Lung (tissue), 12 donors: ENCODE results near the gene MYH11. TPM values are rescaled to one million over a fixed set of nuclear protein-coding genes. Genes with fewer than 3 reads are reported as not detected.
"Not testable (repeated sequence)": the region's sequence is repeated elsewhere in the genome, so short reads cannot be mapped to it uniquely, and the experiment has no call there.

Source experiments
- ATAC-seq: fragments of 200-7000 bp; cut with Tn5 transposase; one replicate; pipeline ENCODE4 v1.9.1; 2020; ENCODE audit warnings: moderate number of reproducible peaks; ENCODE audit not compliant: insufficient read depth, low FRiP score
- DNase-seq, 3 donors: peaks; one replicate each; pipeline ENCODE4 v3.0.0-alpha.2; 2013 to 2017
- H3K27ac ChIP-seq, 2 donors: one replicate each; pipeline ENCODE4 v1.5.1; 2013; ENCODE audit warnings: mild to moderate bottlenecking in 2 of 2, moderate library complexity in 2 of 2, control low read depth in 1 of 2, inconsistent platforms in 1 of 2, low read depth in 1 of 2, low read length in 1 of 2
- H3K27me3 ChIP-seq, 3 donors: one replicate each; pipeline ENCODE4 v1.5.1; 2013; ENCODE audit warnings: low read length in 2 of 3; ENCODE audit not compliant: control insufficient read depth in 3 of 3, insufficient read depth in 3 of 3
- H3K36me3 ChIP-seq, 4 donors: one replicate each; pipeline ENCODE4 v1.5.1; 2013; ENCODE audit warnings: low read length in 4 of 4, mild to moderate bottlenecking in 1 of 4, moderate library complexity in 1 of 4; ENCODE audit not compliant: control insufficient read depth in 4 of 4, insufficient read depth in 4 of 4
- H3K4me1 ChIP-seq, 5 donors: one replicate each; pipeline ENCODE4 v1.5.1; 2013; ENCODE audit warnings: low read length in 5 of 5, mild to moderate bottlenecking in 2 of 5, moderate library complexity in 1 of 5; ENCODE audit not compliant: control insufficient read depth in 5 of 5, insufficient read depth in 5 of 5
- H3K4me3 ChIP-seq: one replicate; pipeline ENCODE4 v1.5.1; 2013; ENCODE audit warnings: mild to moderate bottlenecking, control low read depth, moderate library complexity
- H3K9ac ChIP-seq, 2 donors: one replicate each; pipeline ENCODE4 v1.5.1; 2013; ENCODE audit warnings: low read length in 2 of 2, control low read depth in 1 of 2; ENCODE audit not compliant: insufficient read depth in 1 of 2
- H3K9me3 ChIP-seq, 4 donors: one replicate each; pipeline ENCODE4 v1.5.1; 2013; ENCODE audit warnings: low read length in 3 of 4, mild to moderate bottlenecking in 1 of 4, moderate library complexity in 1 of 4; ENCODE audit not compliant: control insufficient read depth in 4 of 4, insufficient read depth in 3 of 4
- WGBS, 2 donors: extraction: QIAGEN DNeasy Blood & Tissue Kit; methylation state at CpG; one replicate each; pipeline ENCODE4 v1.1.7; 2013; 5-methylcytosine and 5-hydroxymethylcytosine counted together
- polyA plus RNA-seq, 2 donors: library from polyadenylated mRNA; stranded (reverse); fragments of 200-250 nt; gene quantifications; one replicate each; pipeline ENCODE4 v1.2.1, GENCODE V29; 2013
- total RNA-seq, 2 donors: library from RNA; depleted of rRNA in 1 of 2; stranded (reverse); fragments of >200 nt in 1 of 2; gene quantifications; one replicate each; pipeline ENCODE4 v1.2.1, GENCODE V29; 2014 to 2021
- TF ChIP-seq, protein P1 (sequence below): IDR thresholded peaks from 2 replicates; pipeline ENCODE4 v1.5.1; 2012; ENCODE audit warnings: mild to moderate bottlenecking; ENCODE audit errors: control extremely low read depth, extremely low read depth
- donor health status: control.
- donor health status: control.
- donor health status: Bipolar disorder and iron deficiency.
- donor health status: healthy.
- donor health status: DM: yes; HTN: yes; CAD: no.

MYH11 gene
- total and polyA plus RNA-seq, 4 donors = 25.7 to 146 (median 55.0) TPM

DNA sequence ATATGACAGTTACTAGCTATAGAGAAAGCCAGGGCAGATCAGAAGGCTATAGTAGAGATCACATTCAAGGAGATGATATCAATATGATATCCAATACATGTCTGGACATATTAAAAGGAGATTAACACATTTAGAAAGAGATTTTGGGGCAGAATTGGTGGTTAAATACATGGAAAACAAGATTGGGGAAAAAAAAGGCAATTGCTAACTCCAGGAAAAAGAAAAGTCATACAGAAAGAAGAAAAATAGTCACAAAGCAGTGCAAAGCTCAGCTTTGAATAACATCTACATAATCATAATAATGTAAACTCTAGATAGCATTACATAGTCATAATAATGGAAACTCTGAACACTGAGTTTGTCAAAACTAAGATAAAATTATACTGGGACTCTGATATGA, 40.6 kb downstream of the MYH11 start:
- no peak overlapping the region for H3K9ac ChIP-seq
- TF ChIP-seq, protein P1, sequence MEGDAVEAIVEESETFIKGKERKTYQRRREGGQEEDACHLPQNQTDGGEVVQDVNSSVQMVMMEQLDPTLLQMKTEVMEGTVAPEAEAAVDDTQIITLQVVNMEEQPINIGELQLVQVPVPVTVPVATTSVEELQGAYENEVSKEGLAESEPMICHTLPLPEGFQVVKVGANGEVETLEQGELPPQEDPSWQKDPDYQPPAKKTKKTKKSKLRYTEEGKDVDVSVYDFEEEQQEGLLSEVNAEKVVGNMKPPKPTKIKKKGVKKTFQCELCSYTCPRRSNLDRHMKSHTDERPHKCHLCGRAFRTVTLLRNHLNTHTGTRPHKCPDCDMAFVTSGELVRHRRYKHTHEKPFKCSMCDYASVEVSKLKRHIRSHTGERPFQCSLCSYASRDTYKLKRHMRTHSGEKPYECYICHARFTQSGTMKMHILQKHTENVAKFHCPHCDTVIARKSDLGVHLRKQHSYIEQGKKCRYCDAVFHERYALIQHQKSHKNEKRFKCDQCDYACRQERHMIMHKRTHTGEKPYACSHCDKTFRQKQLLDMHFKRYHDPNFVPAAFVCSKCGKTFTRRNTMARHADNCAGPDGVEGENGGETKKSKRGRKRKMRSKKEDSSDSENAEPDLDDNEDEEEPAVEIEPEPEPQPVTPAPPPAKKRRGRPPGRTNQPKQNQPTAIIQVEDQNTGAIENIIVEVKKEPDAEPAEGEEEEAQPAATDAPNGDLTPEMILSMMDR = no peak
- no peak overlapping the region for H3K4me3 ChIP-seq
- H3K9me3 ChIP-seq = peaks cover 0 to 11% (median 0%) of the 10 kb centered on the region in 4 donors
- DNase-seq (no peak), ATAC-seq (no peak)
- H3K27ac ChIP-seq = no peak overlapping the region
- peaks cover 0 to 11% (median 3%) of the 10 kb centered on the region in 5 donors for H3K4me1 ChIP-seq
- H3K27me3 ChIP-seq = peaks cover 0 to 2% (median 2%) of the 10 kb centered on the region in 3 donors
- H3K36me3 ChIP-seq = no peaks in the 10 kb centered on the region

DNA sequence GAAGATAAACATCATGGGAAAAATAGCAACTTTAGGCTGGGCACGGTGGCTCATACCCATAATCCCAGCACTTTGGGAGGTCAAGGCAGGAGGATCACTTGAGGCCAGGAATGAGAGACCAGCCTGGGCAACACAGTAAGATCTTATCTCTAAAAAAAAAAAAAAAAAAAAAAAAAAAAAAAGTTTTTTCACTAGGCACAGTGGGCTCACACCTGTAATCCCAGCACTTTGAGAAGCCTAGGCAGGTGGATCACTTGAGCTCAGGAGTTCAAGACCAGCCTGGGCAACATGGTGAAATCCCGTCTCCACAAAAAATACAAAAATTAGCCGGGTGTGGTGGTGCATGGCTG, 44.5 kb downstream of the MYH11 start:
- not testable (repeated sequence) for H3K27ac ChIP-seq
- 69 to 83% methylated on average over 3 of the region's 3 CpGs for WGBS, 2 donors

DNA sequence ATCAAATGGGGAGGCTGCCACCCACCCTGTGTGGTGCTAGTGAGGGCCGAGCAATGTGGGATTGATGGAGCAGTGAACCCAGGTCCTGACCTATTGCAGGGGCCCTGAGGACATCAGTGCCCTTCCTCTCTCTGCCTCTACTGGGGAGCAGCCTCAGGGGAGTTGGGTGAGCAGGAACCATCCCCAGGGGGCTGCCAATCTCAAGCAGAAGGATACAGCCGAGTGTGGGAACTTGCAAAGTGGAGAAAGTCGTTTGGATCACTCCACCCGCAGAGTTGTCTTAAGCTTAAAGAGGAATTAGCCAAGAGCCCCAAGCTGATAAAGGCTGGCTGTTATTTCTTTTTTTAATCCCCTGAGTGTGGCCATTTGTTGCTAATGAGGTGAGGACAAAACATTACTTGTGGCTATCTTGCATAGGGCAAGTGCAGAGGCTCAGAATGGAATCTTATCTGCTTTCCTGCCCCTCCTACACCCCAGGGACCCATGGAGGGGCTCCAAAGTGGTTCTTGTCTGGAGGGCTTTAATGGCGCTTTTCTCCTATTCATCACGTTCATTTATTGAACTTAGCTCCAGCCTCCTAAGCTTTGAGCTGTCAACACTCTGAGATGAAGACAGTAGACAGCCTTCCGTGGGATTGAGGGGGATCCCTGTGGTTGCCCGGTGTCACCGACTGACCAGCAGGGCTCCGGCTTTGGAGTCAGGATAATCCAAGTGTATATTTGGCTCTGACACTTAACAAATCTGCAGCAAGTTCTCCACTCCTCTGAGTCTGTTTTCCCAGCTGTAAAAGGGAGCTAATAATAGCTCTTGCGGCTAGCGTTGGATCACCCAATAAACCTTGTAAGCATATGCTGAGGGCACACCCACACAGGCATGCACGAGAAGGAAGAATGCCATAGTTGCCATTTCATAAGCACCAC, 45.1 kb downstream of the MYH11 start:
- 44 to 58% methylated on average over 13 of the region's 13 CpGs for WGBS, 2 donors
- TF ChIP-seq, protein P1 = no peak
- H3K9ac ChIP-seq = no peak overlapping the region
- H3K27ac ChIP-seq = peak overlapping the region in 1 of 2 donors; percentile 13
- no peaks in the 10 kb centered on the region for H3K36me3 ChIP-seq
- DNase-seq (peak; percentile 69 to 95 (median 93)), ATAC-seq (peak; percentile 47)
- H3K27me3 ChIP-seq = peaks cover 0 to 6% (median 2%) of the 10 kb centered on the region in 3 donors
- no peak overlapping the region for H3K4me3 ChIP-seq
- H3K4me1 ChIP-seq = peaks cover 0 to 17% (median 5%) of the 10 kb centered on the region in 5 donors
- peaks cover 0 to 11% (median 0%) of the 10 kb centered on the region in 4 donors for H3K9me3 ChIP-seq

More for the DNA sequence above, 44.5 kb downstream of the MYH11 start:
- Histone ChIP-seq H3K4me1 (peaks cover 0 to 17% (median 5%) of the 10 kb centered on the region in 5 donors), H3K9me3 (peaks cover 0 to 11% (median 0%) of the 10 kb centered on the region in 4 donors)
- not testable (repeated sequence) for H3K36me3 ChIP-seq, H3K27me3 ChIP-seq, H3K9ac ChIP-seq, DNase-seq, H3K4me3 ChIP-seq, ATAC-seq

DNA sequence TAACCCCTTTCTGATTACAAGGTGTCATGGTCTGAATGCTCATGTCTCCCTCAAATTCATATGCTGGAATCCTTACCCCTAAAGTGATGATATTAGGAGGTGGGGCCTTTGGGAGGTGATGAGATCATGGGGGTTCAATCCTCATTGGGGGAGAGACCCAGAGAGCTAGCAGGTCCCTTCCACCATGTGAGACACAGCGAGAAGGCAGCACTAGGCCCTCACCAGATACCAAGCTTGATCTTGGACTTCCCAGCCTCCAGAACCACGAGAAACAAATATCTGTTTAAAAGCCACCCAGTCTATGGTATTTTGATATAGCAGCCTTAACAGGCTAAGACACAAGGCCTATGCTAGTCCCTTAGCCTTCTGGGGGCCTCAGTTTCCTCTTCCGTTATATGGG, 45.9 kb downstream of the MYH11 start:
- 93 to 95% methylated on average over 3 of the region's 3 CpGs for WGBS, 2 donors
- Histone ChIP-seq H3K36me3 (no peaks in the 10 kb centered on the region), H3K27ac (peak overlapping the region in 1 of 2 donors; percentile 28), H3K4me1 (peaks cover 0 to 17% (median 5%) of the 10 kb centered on the region in 5 donors), H3K27me3 (peaks cover 0 to 6% (median 2%) of the 10 kb centered on the region in 3 donors), H3K4me3 (no peak overlapping the region), H3K9me3 (peaks cover 0 to 4% (median 0%) of the 10 kb centered on the region in 4 donors), H3K9ac (no peak overlapping the region)
- DNase-seq (no peak), ATAC-seq (no peak)
- TF ChIP-seq, protein P1 = no peak
